DOHH2 (cell line): ENCODE measurements around the gene KIF19.

Experiments used
- H3F3A ChIP-seq: fragments of 200-600 bp; sonication (generic), shearing (Covaris generic); 2 replicates; pipeline ENCODE4 v1.6.0; 2016; ENCODE audit warnings: antibody characterized with exemption, mild to moderate bottlenecking; ENCODE audit not compliant: control insufficient read depth, insufficient read depth
- H3K27ac ChIP-seq: fragments of 200-600 bp; sonication (generic); 2 replicates; pipeline ENCODE4 v1.5.1; 2014; ENCODE audit warnings: low read depth, mild to moderate bottlenecking, low read length, moderate library complexity
- H3K27me3 ChIP-seq: fragments of 200-600 bp; sonication (generic); 2 replicates; pipeline ENCODE4 v1.6.1; 2014; ENCODE audit warnings: mild to moderate bottlenecking, low read length, mixed read lengths; ENCODE audit not compliant: control insufficient read depth
- H3K36me3 ChIP-seq: fragments of 200-600 bp; sonication (generic); 2 replicates; pipeline ENCODE4 v1.6.1; 2014; ENCODE audit warnings: mild to moderate bottlenecking, low read length, moderate library complexity, mixed read lengths; ENCODE audit not compliant: control insufficient read depth
- H3K4me1 ChIP-seq: fragments of 200-600 bp; sonication (generic); 2 replicates; pipeline ENCODE4 v1.6.1; 2014; ENCODE audit warnings: mild to moderate bottlenecking, low read length, mixed read lengths; ENCODE audit not compliant: control insufficient read depth
- H3K4me2 ChIP-seq: fragments of 200-600 bp; sonication (generic); 2 replicates; pipeline ENCODE4 v1.6.0; 2014; ENCODE audit warnings: mild to moderate bottlenecking, low read length, moderate library complexity
- H3K4me3 ChIP-seq: fragments of 200-600 bp; sonication (generic); 2 replicates; pipeline ENCODE4 v1.5.1; 2014; ENCODE audit warnings: mild to moderate bottlenecking, low read length, mixed read lengths
- H3K79me2 ChIP-seq: fragments of 200-600 bp; sonication (generic); 2 replicates; pipeline ENCODE4 v1.6.1; 2014; ENCODE audit warnings: mild to moderate bottlenecking, low read length, mixed read lengths; ENCODE audit not compliant: control insufficient read depth
- H3K9me2 ChIP-seq: fragments of 200-600 bp; sonication (generic); replicated peaks from 2 replicates; pipeline ENCODE4 v1.6.1; 2014; ENCODE audit warnings: mild to moderate bottlenecking, low read length, mixed read lengths; ENCODE audit not compliant: control insufficient read depth
- H3K9me3 ChIP-seq: fragments of 200-600 bp; sonication (generic); 2 replicates; pipeline ENCODE4 v1.6.1; 2014; ENCODE audit warnings: antibody characterized with exemption, low read length, mixed read lengths; ENCODE audit not compliant: control insufficient read depth, insufficient read depth
- H4K20me1 ChIP-seq: fragments of 200-600 bp; sonication (generic); 2 replicates; pipeline ENCODE4 v1.6.0; 2014; ENCODE audit warnings: low read depth, mild to moderate bottlenecking, antibody characterized with exemption, low read length, moderate library complexity; ENCODE audit not compliant: control insufficient read depth, insufficient read depth
- CTCF ChIP-seq: fragments of 200-600 bp; sonication (generic); IDR thresholded peaks from one replicate; pipeline ENCODE4 v1.5.1; 2014; ENCODE audit warnings: antibody characterized with exemption, mild to moderate bottlenecking, low read depth, low read length; ENCODE audit not compliant: poor library complexity, severe bottlenecking
- EZH2phosphoT487 ChIP-seq: fragments of 200-600 bp; sonication (generic); IDR thresholded peaks from 2 replicates; pipeline ENCODE4 v1.6.1; 2017; ENCODE audit warnings: borderline replicate concordance, mild to moderate bottlenecking, antibody characterized with exemption, low read length, moderate library complexity, mixed read lengths

KIF19 gene

GRCh38 chr17:74343121-74343520, 17.1 kb downstream of the KIF19 start:
- TF ChIP-seq EZH2phosphoT487 = no peak
- H3K9me2 ChIP-seq = no peaks in the 10 kb centered on the region
- H4K20me1 ChIP-seq = no peaks in the 10 kb centered on the region
- no peaks in the 10 kb centered on the region for H3K27me3 ChIP-seq
- H3K27ac ChIP-seq = no peak overlapping the region
- no peaks in the 10 kb centered on the region for H3K4me1 ChIP-seq
- H3F3A ChIP-seq = no peaks in the 10 kb centered on the region
- H3K9me3 ChIP-seq = no peaks in the 10 kb centered on the region
- H3K4me3 ChIP-seq = no peak overlapping the region
- H3K79me2 ChIP-seq = no peaks in the 10 kb centered on the region
- H3K36me3 ChIP-seq = no peaks in the 10 kb centered on the region
- H3K4me2 ChIP-seq = no peak overlapping the region

GRCh38 chr17:74343526-74344284, 17.7 kb downstream of the KIF19 start:
- H3K9me3 ChIP-seq = no peaks in the 10 kb centered on the region
- H3K9me2 ChIP-seq = no peaks in the 10 kb centered on the region
- no peak for TF ChIP-seq CTCF
- TF ChIP-seq EZH2phosphoT487 = no peak
- no peak overlapping the region for H3K4me3 ChIP-seq
- no peaks in the 10 kb centered on the region for H3K4me1 ChIP-seq
- no peak overlapping the region for H3K27ac ChIP-seq
- H3K4me2 ChIP-seq = no peak overlapping the region
- H3F3A ChIP-seq = no peaks in the 10 kb centered on the region
- no peaks in the 10 kb centered on the region for H4K20me1 ChIP-seq
- no peaks in the 10 kb centered on the region for H3K27me3 ChIP-seq
- H3K79me2 ChIP-seq = no peaks in the 10 kb centered on the region
- no peaks in the 10 kb centered on the region for H3K36me3 ChIP-seq

GRCh38 chr17:74344658-74345057, 18.6 kb downstream of the KIF19 start:
- Histone ChIP-seq H3K4me3 (no peak overlapping the region), H3K9me2 (no peaks in the 10 kb centered on the region), H3K36me3 (no peaks in the 10 kb centered on the region), H3K27me3 (no peaks in the 10 kb centered on the region), H3K79me2 (no peaks in the 10 kb centered on the region), H3K4me2 (no peak overlapping the region), H3K9me3 (no peaks in the 10 kb centered on the region), H3F3A (no peaks in the 10 kb centered on the region), H4K20me1 (no peaks in the 10 kb centered on the region), H3K4me1 (no peaks in the 10 kb centered on the region), H3K27ac (no peak overlapping the region)
- TF ChIP-seq EZH2phosphoT487 (no peak), CTCF (no peak)

- Histone ChIP-seq H3K79me2 (no peaks in the 10 kb centered on the region), H3K27me3 (no peaks in the 10 kb centered on the region), H3F3A (no peaks in the 10 kb centered on the region), H3K4me1 (no peaks in the 10 kb centered on the region), H3K4me2 (no peak overlapping the region), H4K20me1 (no peaks in the 10 kb centered on the region), H3K36me3 (no peaks in the 10 kb centered on the region), H3K27ac (no peak overlapping the region), H3K9me3 (no peaks in the 10 kb centered on the region), H3K9me2 (no peaks in the 10 kb centered on the region), H3K4me3 (no peak overlapping the region)
- TF ChIP-seq EZH2phosphoT487 (no peak), CTCF (no peak)
Measured at GRCh38 chr17:74345433-74346241, 19.6 kb downstream of the KIF19 start.
